Adrenal gland (tissue), 5 donors: Measurements from ENCODE around the gene FHIT.

ENCODE experiments used
- CTCF ChIP-seq, 6 experiments: fragments of 450-650 bp in 4 of 6; fragments of 200-600 bp in 2 of 6; sonication (generic) in 1 of 6; IDR thresholded peaks; 1 replicate in 5 of 6; 2 replicates in 1 of 6; pipeline versions ENCODE4 v1.5.1 to v1.8.0; 2016 to 2021; ENCODE audit warnings: antibody characterized with exemption in 6 of 6, mild to moderate bottlenecking in 2 of 6, moderate library complexity in 1 of 6
- POLR2A ChIP-seq, 2 donors: fragments of 450-650 bp; IDR thresholded peaks; one replicate each; pipeline ENCODE4 v1.6.1; 2017; ENCODE audit warnings: antibody characterized with exemption in 2 of 2, mild to moderate bottlenecking in 2 of 2, moderate library complexity in 1 of 2
- donor health status: DM: no; HTN: no; CAD: no.

DNA sequence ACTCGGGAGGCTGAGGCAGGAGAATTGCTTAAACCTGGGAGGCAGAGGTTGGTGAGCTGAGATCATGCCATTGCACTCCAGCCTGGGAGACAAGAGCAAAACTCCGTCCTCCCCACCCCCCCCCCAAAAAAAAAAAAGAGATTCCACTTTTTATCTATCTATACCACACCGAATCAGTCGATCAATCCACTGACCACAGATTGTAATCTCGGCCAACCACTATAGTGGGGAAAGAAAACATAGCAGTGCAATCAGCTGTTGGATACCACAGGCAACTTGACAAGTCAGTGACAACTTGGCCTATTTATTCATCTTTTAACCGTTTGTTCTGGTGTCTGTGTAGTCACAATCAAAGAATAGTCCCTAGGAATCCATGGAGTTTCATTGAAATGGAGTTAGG, 299.2 kb downstream of the FHIT start:
- TF ChIP-seq CTCF (IDR thresholded peaks at IDR 0.05) (no peak), POLR2A (IDR thresholded peaks at IDR 0.05) (no peak)
